ENCODE data around the gene PAPPA.

The PAPPA gene

DNA sequence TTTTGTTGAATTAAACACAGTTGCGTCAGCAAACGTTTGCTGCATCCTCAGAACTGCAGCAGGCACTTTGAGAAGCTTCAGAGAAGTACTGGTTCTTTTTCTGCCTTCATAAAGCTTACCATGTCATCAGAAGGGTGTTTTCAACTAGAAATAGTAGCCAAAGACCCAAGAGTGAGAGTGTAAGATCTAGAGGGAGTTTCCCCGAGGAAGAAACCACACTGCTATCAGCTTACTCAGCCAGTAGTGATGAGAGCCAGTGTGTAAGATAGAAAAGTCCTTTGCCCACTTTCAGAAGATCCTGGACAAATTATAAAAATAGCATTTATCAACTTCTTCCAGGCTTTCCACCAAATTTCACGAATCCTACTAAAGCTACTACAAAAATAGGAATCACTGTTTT, 154.5 kb downstream of the PAPPA start:
- POLR2A ChIA-PET, result no interaction called here
- Histone ChIP-seq H3K27ac (ENCODE audit: extremely low read depth, low read depth, low read length) (no peak overlapping the region), H3K4me1 (ENCODE audit: control insufficient read depth, insufficient read depth, low read length) (no peaks in the 10 kb centered on the region), H3K4me3 (ENCODE audit: low read depth, low read length) (no peak overlapping the region), H3K36me3 (ENCODE audit: control insufficient read depth in 2 of 2, insufficient read depth in 1 of 2, low read length in 2 of 2) (no peaks in the 10 kb centered on the region), H3K9me3 (ENCODE audit: control insufficient read depth, insufficient read depth, low read depth, low read length) (no peaks in the 10 kb centered on the region)
- CTCF ChIA-PET, result interaction anchor here (0.6 kb wide), 1 partner anchor 488 kb away, joined by 4 read pairs; no protein-coding TSS in a partner anchor
- TF ChIP-seq ZNF830 (tag by site-specific recombination; IDR thresholded peaks at IDR 0.05; ENCODE audit: low read depth), result no peak
- TF ChIP-seq FEZF1 (tag by site-specific recombination; IDR thresholded peaks at IDR 0.05), result no peak
- TF ChIP-seq, protein P1, sequence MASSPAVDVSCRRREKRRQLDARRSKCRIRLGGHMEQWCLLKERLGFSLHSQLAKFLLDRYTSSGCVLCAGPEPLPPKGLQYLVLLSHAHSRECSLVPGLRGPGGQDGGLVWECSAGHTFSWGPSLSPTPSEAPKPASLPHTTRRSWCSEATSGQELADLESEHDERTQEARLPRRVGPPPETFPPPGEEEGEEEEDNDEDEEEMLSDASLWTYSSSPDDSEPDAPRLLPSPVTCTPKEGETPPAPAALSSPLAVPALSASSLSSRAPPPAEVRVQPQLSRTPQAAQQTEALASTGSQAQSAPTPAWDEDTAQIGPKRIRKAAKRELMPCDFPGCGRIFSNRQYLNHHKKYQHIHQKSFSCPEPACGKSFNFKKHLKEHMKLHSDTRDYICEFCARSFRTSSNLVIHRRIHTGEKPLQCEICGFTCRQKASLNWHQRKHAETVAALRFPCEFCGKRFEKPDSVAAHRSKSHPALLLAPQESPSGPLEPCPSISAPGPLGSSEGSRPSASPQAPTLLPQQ (tag by site-specific recombination; IDR thresholded peaks at IDR 0.05), result no peak
- no peak for TF ChIP-seq PRDM2 (tag by site-specific recombination; IDR thresholded peaks at IDR 0.05; ENCODE audit: borderline replicate concordance)
- no peak for TF ChIP-seq ZNF530 (tag by site-specific recombination; IDR thresholded peaks at IDR 0.05; ENCODE audit: low read depth)
- TF ChIP-seq ZNF624 (tag by site-specific recombination; IDR thresholded peaks at IDR 0.05), result no peak
- TF ChIP-seq, protein P2, sequence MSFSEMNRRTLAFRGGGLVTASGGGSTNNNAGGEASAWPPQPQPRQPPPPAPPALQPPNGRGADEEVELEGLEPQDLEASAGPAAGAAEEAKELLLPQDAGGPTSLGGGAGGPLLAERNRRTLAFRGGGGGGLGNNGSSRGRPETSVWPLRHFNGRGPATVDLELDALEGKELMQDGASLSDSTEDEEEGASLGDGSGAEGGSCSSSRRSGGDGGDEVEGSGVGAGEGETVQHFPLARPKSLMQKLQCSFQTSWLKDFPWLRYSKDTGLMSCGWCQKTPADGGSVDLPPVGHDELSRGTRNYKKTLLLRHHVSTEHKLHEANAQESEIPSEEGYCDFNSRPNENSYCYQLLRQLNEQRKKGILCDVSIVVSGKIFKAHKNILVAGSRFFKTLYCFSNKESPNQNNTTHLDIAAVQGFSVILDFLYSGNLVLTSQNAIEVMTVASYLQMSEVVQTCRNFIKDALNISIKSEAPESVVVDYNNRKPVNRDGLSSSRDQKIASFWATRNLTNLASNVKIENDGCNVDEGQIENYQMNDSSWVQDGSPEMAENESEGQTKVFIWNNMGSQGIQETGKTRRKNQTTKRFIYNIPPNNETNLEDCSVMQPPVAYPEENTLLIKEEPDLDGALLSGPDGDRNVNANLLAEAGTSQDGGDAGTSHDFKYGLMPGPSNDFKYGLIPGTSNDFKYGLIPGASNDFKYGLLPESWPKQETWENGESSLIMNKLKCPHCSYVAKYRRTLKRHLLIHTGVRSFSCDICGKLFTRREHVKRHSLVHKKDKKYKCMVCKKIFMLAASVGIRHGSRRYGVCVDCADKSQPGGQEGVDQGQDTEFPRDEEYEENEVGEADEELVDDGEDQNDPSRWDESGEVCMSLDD (tag by site-specific recombination; IDR thresholded peaks at IDR 0.05), result no peak
- no peak for TF ChIP-seq ZNF174 (tag by site-specific recombination; IDR thresholded peaks at IDR 0.05)
- no peak for TF ChIP-seq ZNF514 (tag by site-specific recombination; IDR thresholded peaks at IDR 0.05)
- TF ChIP-seq ZBTB17 (tag by site-specific recombination; IDR thresholded peaks at IDR 0.05), result no peak
- TF ChIP-seq ZNF777 (tag by site-specific recombination; IDR thresholded peaks at IDR 0.05; ENCODE audit: borderline replicate concordance), result no peak
- no peak for TF ChIP-seq ZNF16 (tag by site-specific recombination; IDR thresholded peaks at IDR 0.05; ENCODE audit: low read depth)
- TF ChIP-seq ZNF362 (tag by site-specific recombination; IDR thresholded peaks at IDR 0.05), result no peak
- no peak for TF ChIP-seq ZNF112 (tag by site-specific recombination; IDR thresholded peaks at IDR 0.05)
- TF ChIP-seq, protein P3, sequence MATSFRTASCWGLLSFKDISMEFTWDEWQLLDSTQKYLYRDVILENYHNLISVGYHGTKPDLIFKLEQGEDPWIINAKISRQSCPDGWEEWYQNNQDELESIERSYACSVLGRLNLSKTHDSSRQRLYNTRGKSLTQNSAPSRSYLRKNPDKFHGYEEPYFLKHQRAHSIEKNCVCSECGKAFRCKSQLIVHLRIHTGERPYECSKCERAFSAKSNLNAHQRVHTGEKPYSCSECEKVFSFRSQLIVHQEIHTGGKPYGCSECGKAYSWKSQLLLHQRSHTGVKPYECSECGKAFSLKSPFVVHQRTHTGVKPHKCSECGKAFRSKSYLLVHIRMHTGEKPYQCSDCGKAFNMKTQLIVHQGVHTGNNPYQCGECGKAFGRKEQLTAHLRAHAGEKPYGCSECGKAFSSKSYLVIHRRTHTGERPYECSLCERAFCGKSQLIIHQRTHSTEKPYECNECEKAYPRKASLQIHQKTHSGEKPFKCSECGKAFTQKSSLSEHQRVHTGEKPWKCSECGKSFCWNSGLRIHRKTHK (tag by site-specific recombination; IDR thresholded peaks at IDR 0.05), result no peak
- TF ChIP-seq ZNF664 (tag by site-specific recombination; IDR thresholded peaks at IDR 0.05), result no peak
- TF ChIP-seq ZNF521 (tag by site-specific recombination; IDR thresholded peaks at IDR 0.05), result no peak
- TF ChIP-seq MZF1 (tag by site-specific recombination; IDR thresholded peaks at IDR 0.05; ENCODE audit: borderline replicate concordance), result no peak
- TF ChIP-seq ZNF114 (tag by site-specific recombination; IDR thresholded peaks at IDR 0.05), result no peak

Measured in HEK293 (cell line).